K562 (cell line): Measurements from ENCODE around the gene VKORC1. TPM values are rescaled to one million over a fixed set of nuclear protein-coding genes. Genes with fewer than 3 reads are reported as not detected.

ENCODE experiments used
- ATF1 ChIP-seq, 2 experiments: fragments of 450-650 bp in 1 of 2; IDR thresholded peaks; 2 replicates each; pipeline ENCODE4 v1.6.1; 2016; ENCODE audit warnings: missing compliant biosample characterization in 1 of 2, missing genetic modification characterization in 1 of 2
- E2F3 ChIP-seq: fragments of 250-450 bp; sonication (Bioruptor Pico); IDR thresholded peaks from 2 replicates; pipeline ENCODE4 v1.4.0; 2020; ENCODE audit warnings: mild to moderate bottlenecking
- E2F6 ChIP-seq, 2 experiments: IDR thresholded peaks; 2 replicates each; pipeline ENCODE4 v1.6.1; 2011; ENCODE audit warnings: borderline replicate concordance in 1 of 2, control low read depth in 1 of 2, low read depth in 1 of 2, low read length in 1 of 2, mild to moderate bottlenecking in 1 of 2, mixed read lengths in 1 of 2, moderate library complexity in 1 of 2; ENCODE audit not compliant: insufficient read depth in 1 of 2, insufficient read length in 1 of 2, poor library complexity in 1 of 2, severe bottlenecking in 1 of 2; ENCODE audit errors: extremely low read depth in 1 of 2
- GABPA ChIP-seq: fragments of 200-800 bp; sonication (Bioruptor generic); conservative IDR thresholded peaks from 2 replicates; pipeline ENCODE4 v1.6.1; 2016; ENCODE audit warnings: low read depth, missing genetic modification characterization, missing compliant biosample characterization
- HCFC1 ChIP-seq: IDR thresholded peaks from 2 replicates; pipeline ENCODE4 v1.6.1; 2012; ENCODE audit warnings: low read depth, low read length, improper control_type of control experiment
- MEIS2 ChIP-seq: fragments of 450-650 bp; IDR thresholded peaks from 2 replicates; pipeline ENCODE4 v1.6.1; 2014; ENCODE audit warnings: mild to moderate bottlenecking; ENCODE audit not compliant: partially characterized antibody
- MTA3 ChIP-seq: fragments of 450-650 bp; formaldehyde crosslinking; IDR thresholded peaks from 2 replicates; pipeline ENCODE4 v1.6.1; 2017; ENCODE audit warnings: mild to moderate bottlenecking, borderline replicate concordance
- NR2C2 ChIP-seq, 2 experiments: fragments of 200-800 bp in 1 of 2; sonication (Bioruptor generic) in 1 of 2; sonication (generic) in 1 of 2; formaldehyde crosslinking in 1 of 2; IDR thresholded peaks; 2 replicates each; pipeline versions ENCODE4 v1.6.1 to v1.8.0; 2016 to 2022; ENCODE audit warnings: mild to moderate bottlenecking in 1 of 2, missing compliant biosample characterization in 1 of 2, missing genetic modification characterization in 1 of 2, missing genetic modification reagents in 1 of 2
- POLR2A ChIP-seq: fragments of 450-650 bp; conservative IDR thresholded peaks from 2 replicates; pipeline ENCODE4 v1.6.1; 2016
- POLR2B ChIP-seq: fragments of 450-650 bp; IDR thresholded peaks from 2 replicates; pipeline ENCODE4 v1.6.1; 2018; ENCODE audit warnings: low read depth; ENCODE audit not compliant: partially characterized antibody
- POLR2G ChIP-seq: fragments of 200-400 bp; formaldehyde crosslinking; IDR thresholded peaks from 2 replicates; pipeline ENCODE4 v1.6.1; 2017; ENCODE audit warnings: low read depth, mild to moderate bottlenecking, antibody characterized with exemption, low read length, moderate library complexity
- RCOR1 ChIP-seq, 2 experiments: IDR thresholded peaks; 2 replicates each; pipeline ENCODE4 v1.6.1; 2012; ENCODE audit warnings: low read depth in 2 of 2, low read length in 2 of 2, borderline replicate concordance in 1 of 2, improper control_type of control experiment in 1 of 2
- SP1 ChIP-seq: sonication (generic); formaldehyde crosslinking; IDR thresholded peaks from 2 replicates; pipeline ENCODE4 v1.8.1; 2022; ENCODE audit warnings: mild to moderate bottlenecking, missing genetic modification reagents
- TOE1 ChIP-seq, 2 experiments: fragments of 450-650 bp in 1 of 2; sonication (generic) in 1 of 2; formaldehyde crosslinking in 1 of 2; IDR thresholded peaks; 2 replicates each; pipeline versions ENCODE4 v1.7.1 to v1.8.0; 2016 to 2022; ENCODE audit warnings: borderline replicate concordance in 2 of 2, mild to moderate bottlenecking in 2 of 2, antibody characterized with exemption in 1 of 2, inconsistent platforms in 1 of 2, low read depth in 1 of 2, missing genetic modification reagents in 1 of 2, moderate library complexity in 1 of 2
- ZBTB12 ChIP-seq: fragments of 250-450 bp; sonication (Bioruptor Pico); IDR thresholded peaks from 2 replicates; pipeline ENCODE4 v1.4.0; 2020
- ZBTB7A ChIP-seq: IDR thresholded peaks from 2 replicates; pipeline ENCODE4 v1.6.1; 2011; ENCODE audit warnings: low read depth, mild to moderate bottlenecking, low read length, moderate library complexity, borderline replicate concordance; ENCODE audit not compliant: control insufficient read depth
- ZFP36 ChIP-seq: fragments of 150-350 bp; IDR thresholded peaks from 2 replicates; pipeline ENCODE4 v1.6.1; 2018; ENCODE audit warnings: low read length, low read depth; ENCODE audit not compliant: partially characterized antibody
- ZNF143 ChIP-seq: sonication (generic); formaldehyde crosslinking; IDR thresholded peaks from 2 replicates; pipeline ENCODE4 v1.9.0; 2022; ENCODE audit warnings: mild to moderate bottlenecking, missing genetic modification reagents
- polyA plus RNA-seq, 8 experiments: library from polyadenylated mRNA; depleted of rRNA in 4 of 8; stranded (reverse) in 5 of 8; unstranded in 3 of 8; fragments of >200 nt; fragmentation: Nextera tagmentation in 2 of 8; fragmentation: Illumina TruSeq in 1 of 8; extraction: Ambion mirVana in 2 of 8; extraction: Trizol in 1 of 8; gene quantifications; 2 replicates each; pipeline versions ENCODE4 v1.2.1 to v1.2.3, GENCODE V29; 2011 to 2014; ENCODE audit warnings: inconsistent platforms in 1 of 8, missing spikeins in 1 of 8
- total RNA-seq, 7 experiments: library from RNA; depleted of rRNA in 6 of 7; stranded (reverse); fragments of >200 nt in 6 of 7; fragmentation: Illumina TruSeq in 2 of 7; extraction: Trizol in 2 of 7; gene quantifications; 2 replicates each; pipeline versions ENCODE4 v1.2.1 to v1.2.3, GENCODE V29; 2011 to 2021; ENCODE audit warnings: low replicate concordance in 1 of 7
- TF ChIP-seq, protein P1 (sequence below): fragments of 450-650 bp; IDR thresholded peaks from 2 replicates; pipeline ENCODE4 v1.6.1; 2014; ENCODE audit warnings: low read depth, mild to moderate bottlenecking, moderate library complexity, borderline replicate concordance
- TF ChIP-seq, protein P2 (sequence below), 2 experiments: fragments of 200-800 bp in 1 of 2; sonication (Bioruptor generic) in 1 of 2; sonication (generic) in 1 of 2; formaldehyde crosslinking in 1 of 2; IDR thresholded peaks in 1 of 2; conservative IDR thresholded peaks in 1 of 2; 2 replicates each; pipeline versions ENCODE4 v1.5.0 to v1.6.1; 2016 to 2020; ENCODE audit warnings: missing compliant biosample characterization in 1 of 2, missing genetic modification characterization in 1 of 2, missing genetic modification reagents in 1 of 2

Gene VKORC1
- total and polyA plus RNA-seq, 9 of the 15 experiments (the other 6 are each of a cell fraction or from before 2014, with no cell fraction given) = 30.0 to 119 (median 62.1) TPM

DNA sequence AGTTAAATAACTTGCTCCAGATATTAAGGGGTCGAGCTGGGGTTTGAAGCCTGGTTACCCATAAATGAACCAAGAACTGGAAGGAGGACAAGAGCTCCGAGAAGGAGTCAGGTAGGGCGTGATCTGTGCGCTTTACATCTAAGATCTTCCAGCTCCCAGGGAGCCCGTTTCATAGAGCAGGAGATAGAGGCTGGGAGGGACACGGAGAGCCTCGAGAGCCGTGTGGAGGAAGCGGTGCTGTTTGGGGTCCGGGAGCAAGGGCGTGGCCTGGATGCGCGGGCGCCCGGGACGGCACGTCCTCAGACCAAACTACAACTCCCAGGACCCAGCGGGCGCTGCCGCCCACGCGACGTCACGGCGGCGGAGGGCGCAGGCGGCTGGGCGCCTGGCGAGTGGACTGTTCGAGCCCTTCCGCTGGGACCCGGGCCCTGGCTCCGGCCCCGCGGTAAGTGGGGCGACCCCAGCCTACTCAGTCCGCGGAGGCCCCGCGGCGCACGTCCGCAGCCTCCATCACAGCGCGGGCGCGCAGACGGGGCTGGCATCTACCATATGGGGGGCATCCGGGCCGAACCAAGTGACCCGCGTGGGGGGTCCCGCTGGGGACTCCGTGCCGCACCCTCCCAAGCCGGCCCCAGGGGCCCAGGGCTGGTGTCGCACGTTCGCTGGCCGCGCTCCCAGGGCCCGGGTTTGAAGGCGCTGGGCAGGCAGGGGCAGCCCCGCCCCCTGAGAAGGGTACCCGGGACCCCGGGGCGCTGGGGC lies 13.6 kb upstream of the VKORC1 start, which contains the start of gene BCKDK (continued):
- TF ChIP-seq ATF1 (CRISPR knock-in tag; IDR thresholded peaks at IDR 0.05) (no peak), ATF1 (tag; IDR thresholded peaks at IDR 0.05) (peak; percentile 97), POLR2B (peak; percentile 20), TOE1 (IDR thresholded peaks at IDR 0.05; ENCODE audit: borderline replicate concordance) (no peak), TOE1 (CRISPR knock-in tag; IDR thresholded peaks at IDR 0.05; ENCODE audit: borderline replicate concordance, low read depth) (no peak), ZBTB12 (CRISPR knock-in tag) (peak; percentile 87), SP1 (CRISPR knock-in tag) (peak; percentile 86), NR2C2 (CRISPR knock-in tag; IDR thresholded peaks at IDR 0.05) (peak; percentile 33; the same call in 1 of the 2 replicates), NR2C2 (tag; IDR thresholded peaks at IDR 0.05) (peak; percentile 79), ZBTB7A (peak; percentile 41; the same call in 1 of the 2 replicates), ZFP36 (peak; percentile 31), E2F6 (IDR thresholded peaks at IDR 0.05; ENCODE audit: borderline replicate concordance in 1 of 2, extremely low read depth in 1 of 2, insufficient read depth in 1 of 2, insufficient read length in 1 of 2, low read depth in 1 of 2, low read length in 1 of 2, poor library complexity in 1 of 2, severe bottlenecking in 1 of 2) (peak; percentile 42 to 56), E2F3 (CRISPR knock-in tag) (no peak), HCFC1 (peak; percentile 96), MEIS2 (peak; percentile 41), MTA3 (peak; percentile 85; the same call in 1 of the 2 replicates), POLR2A (peak; percentile 63), RCOR1 (IDR thresholded peaks at IDR 0.05; ENCODE audit: borderline replicate concordance in 1 of 2, low read depth in 2 of 2, low read length in 2 of 2) (peak in 1 of 2 experiments; percentile 40; a peak in 1 of 4 replicates), POLR2G (peak; percentile 81), ZNF143 (CRISPR knock-in tag) (peak; percentile 92), GABPA (tag) (peak; percentile 1; the same call in 1 of the 2 replicates)
- TF ChIP-seq, protein P1, sequence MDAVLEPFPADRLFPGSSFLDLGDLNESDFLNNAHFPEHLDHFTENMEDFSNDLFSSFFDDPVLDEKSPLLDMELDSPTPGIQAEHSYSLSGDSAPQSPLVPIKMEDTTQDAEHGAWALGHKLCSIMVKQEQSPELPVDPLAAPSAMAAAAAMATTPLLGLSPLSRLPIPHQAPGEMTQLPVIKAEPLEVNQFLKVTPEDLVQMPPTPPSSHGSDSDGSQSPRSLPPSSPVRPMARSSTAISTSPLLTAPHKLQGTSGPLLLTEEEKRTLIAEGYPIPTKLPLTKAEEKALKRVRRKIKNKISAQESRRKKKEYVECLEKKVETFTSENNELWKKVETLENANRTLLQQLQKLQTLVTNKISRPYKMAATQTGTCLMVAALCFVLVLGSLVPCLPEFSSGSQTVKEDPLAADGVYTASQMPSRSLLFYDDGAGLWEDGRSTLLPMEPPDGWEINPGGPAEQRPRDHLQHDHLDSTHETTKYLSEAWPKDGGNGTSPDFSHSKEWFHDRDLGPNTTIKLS = peak; percentile 68
- TF ChIP-seq, protein P2, sequence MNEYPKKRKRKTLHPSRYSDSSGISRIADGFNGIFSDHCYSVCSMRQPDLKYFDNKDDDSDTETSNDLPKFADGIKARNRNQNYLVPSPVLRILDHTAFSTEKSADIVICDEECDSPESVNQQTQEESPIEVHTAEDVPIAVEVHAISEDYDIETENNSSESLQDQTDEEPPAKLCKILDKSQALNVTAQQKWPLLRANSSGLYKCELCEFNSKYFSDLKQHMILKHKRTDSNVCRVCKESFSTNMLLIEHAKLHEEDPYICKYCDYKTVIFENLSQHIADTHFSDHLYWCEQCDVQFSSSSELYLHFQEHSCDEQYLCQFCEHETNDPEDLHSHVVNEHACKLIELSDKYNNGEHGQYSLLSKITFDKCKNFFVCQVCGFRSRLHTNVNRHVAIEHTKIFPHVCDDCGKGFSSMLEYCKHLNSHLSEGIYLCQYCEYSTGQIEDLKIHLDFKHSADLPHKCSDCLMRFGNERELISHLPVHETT (CRISPR knock-in tag; conservative IDR thresholded peaks at IDR 0.05 in 1 of 2, IDR thresholded peaks at IDR 0.05 in 1 of 2) = no peak
